ENCODE measurements around the gene HMX1.

Gene HMX1

DNA sequence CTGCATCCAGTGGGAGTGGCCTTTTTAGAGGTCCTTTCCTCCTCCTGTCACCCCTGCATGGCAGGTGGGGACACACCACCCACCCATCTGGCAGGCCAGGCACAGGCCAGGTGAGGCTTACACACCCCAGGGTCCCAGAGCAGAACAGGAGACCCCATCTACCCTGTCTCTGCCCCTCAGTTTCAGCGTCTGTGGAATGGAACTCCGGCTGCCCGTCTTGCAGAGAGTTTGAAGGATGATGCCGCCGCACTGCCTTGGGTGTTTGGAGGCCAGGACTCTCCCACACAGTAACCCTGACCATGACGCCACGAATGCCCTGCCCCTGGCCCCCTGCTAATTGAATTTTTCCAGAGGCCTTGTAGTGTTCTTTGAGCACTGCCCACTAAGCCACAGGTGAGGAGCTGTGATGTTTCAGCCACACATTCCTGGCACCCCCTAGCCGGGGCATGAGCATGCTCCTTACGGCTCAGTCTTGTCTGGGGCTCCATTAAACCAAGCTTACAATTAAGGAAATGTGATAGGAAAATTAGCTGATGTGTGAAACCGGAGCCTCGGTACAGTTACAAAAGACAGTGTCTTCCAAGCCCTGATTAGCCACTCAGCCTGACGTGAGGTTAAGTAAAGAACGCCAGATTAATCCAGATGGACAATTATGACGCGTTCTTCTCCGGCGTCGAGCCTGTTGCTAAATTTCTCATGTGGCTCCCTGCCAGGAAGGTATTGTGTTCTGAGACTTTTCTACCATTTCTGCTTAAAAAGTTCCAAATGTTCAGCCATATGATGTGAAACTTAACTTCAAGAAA, 39.3 kb downstream of the HMX1 start:
- TF ChIP-seq, protein P1, sequence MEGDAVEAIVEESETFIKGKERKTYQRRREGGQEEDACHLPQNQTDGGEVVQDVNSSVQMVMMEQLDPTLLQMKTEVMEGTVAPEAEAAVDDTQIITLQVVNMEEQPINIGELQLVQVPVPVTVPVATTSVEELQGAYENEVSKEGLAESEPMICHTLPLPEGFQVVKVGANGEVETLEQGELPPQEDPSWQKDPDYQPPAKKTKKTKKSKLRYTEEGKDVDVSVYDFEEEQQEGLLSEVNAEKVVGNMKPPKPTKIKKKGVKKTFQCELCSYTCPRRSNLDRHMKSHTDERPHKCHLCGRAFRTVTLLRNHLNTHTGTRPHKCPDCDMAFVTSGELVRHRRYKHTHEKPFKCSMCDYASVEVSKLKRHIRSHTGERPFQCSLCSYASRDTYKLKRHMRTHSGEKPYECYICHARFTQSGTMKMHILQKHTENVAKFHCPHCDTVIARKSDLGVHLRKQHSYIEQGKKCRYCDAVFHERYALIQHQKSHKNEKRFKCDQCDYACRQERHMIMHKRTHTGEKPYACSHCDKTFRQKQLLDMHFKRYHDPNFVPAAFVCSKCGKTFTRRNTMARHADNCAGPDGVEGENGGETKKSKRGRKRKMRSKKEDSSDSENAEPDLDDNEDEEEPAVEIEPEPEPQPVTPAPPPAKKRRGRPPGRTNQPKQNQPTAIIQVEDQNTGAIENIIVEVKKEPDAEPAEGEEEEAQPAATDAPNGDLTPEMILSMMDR (IDR thresholded peaks at IDR 0.05; ENCODE audit: control extremely low read depth, extremely low read depth, low read depth, missing control alignments), result no peak
- ChIA-PET POLR2A (no interaction called here), CTCF (interaction anchor here (1.5 kb wide), 1 partner anchor 12 kb away, joined by 3 read pairs; no protein-coding TSS in a partner anchor)
- DNase-seq (ENCODE audit: extremely low spot score), result no peak

DNA sequence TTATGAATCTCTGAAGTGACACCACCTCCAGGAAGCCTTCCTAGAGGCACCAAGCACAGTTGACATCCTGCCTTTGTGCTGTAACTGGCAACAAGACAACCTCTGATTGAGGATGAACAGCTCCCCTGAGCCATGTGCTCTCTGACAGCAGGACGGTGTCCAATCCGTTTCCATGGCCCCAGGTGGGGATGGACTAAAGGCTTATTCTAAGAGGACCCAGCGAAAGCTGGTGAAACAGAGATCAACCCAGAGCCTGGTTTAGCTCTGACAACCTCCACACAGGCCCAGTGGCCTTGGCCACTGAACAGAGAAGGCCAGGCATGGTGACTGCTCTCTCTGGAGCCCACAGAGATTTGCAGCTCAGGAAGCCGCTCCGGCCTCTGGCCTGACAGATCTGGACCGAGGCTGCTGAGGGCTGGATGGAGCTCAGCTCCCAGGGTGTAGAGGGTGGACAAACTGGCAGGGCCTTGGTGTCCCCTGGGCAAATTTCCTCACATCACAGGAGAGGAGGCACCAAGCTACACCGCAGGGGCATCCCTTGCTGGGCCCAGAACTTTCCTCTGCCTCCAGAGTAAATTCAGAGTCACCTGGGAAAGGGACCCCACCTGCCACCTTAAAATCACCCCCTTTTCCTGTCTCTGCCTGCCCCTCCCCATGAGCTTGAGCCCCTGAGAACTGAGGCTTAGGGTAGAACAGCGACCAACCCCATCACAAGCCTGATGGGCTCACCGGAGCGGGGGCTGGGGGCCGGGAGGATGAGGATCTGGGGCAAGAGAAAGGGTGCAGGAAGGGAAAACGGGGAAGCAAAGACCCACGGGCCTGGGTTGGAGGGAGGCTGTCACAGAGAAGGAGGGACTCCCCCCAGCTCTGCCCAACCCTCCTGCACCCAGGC, 40.2 kb downstream of the HMX1 start:
- TF ChIP-seq, protein P1 (IDR thresholded peaks at IDR 0.05; ENCODE audit: control extremely low read depth, extremely low read depth, low read depth, missing control alignments), result no peak
- CTCF ChIA-PET, result interaction anchor here (1.5 kb wide), 1 partner anchor 13 kb away, joined by 3 read pairs; no protein-coding TSS in a partner anchor
- POLR2A ChIA-PET, result no interaction called here
- DNase-seq (ENCODE audit: extremely low spot score), result no peak

DNA sequence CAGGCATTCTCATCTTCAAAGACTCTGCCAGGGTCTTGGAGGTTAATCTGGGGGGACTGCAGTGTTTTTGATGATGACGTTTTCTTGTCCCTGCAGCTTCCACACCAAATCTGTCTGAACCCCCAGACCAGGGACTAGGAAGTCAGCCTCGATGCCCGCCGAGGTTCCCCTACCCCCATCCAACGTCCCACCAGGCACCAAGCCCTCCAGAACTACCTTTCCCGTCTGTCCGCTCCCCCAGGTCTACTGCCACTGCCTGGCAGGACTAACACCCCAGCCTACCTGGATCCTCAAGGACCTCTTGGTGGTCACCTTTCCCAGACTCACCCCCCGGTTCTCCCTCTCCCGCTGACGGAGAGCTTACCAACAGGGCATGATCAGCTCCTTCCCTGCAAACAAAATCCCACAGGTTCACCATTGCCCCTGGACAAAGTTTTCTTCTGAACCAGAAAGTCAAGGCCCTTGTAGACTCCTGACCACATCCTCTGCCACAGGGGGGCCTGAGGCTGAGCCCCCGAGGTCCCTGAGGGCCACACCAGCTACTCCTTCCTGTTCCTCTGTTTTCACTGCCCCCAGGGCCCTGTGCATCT, 40.9 kb downstream of the HMX1 start:
- POLR2A ChIA-PET, result no interaction called here
- CTCF ChIA-PET, result no interaction called here
- no peak for DNase-seq (ENCODE audit: extremely low spot score)

DNA sequence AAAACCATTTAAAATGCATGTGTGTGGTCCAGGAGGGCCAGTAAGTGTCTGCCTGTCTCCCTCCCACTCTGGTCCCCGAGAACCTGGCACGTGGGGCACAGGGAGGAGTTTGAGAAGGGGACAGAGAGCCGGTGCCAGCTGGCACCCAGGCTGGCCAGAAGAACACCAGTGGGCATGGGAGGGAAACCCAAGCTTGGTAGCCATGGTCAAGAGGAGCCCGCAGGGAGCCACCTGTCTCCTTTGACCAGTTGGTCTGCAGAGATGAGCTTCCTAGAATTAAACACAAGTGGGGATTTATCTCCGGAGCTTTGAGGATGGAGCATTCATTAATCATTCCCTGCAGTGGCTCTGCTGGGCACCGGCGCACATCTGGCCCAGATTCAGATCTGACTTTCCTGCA, 41.6 kb downstream of the HMX1 start:
- POLR2A ChIA-PET, result no interaction called here
- CTCF ChIA-PET, result no interaction called here
- TF ChIP-seq, protein P1 (IDR thresholded peaks at IDR 0.05; ENCODE audit: control extremely low read depth, extremely low read depth, low read depth, missing control alignments), result no peak
- no peak for DNase-seq (ENCODE audit: extremely low spot score)

More for the DNA sequence above, 40.9 kb downstream of the HMX1 start:
- TF ChIP-seq, protein P1 (IDR thresholded peaks at IDR 0.05; ENCODE audit: control extremely low read depth, extremely low read depth, low read depth, missing control alignments), result no peak

DNA sequence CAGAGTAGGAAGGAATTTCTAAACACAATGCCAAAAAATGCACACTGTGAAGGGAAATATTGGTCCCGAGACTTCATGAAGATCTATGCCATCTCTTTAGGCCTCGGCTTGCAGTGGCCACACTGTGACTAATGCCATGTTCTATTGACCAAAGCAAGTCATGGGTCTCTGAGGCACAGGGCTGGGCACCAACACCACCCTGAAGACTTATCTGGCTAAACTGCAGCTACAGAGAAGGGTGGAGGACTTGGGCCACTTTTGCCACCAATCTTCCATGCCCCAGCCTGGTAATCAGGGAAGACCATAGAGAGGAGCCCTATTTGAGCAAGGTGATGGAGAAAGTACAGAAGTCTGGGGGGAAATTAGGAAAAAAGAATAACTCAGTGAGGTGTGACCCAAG, 42.1 kb downstream of the HMX1 start:
- DNase-seq (ENCODE audit: extremely low spot score), result no peak
- TF ChIP-seq, protein P1 (IDR thresholded peaks at IDR 0.05; ENCODE audit: control extremely low read depth, extremely low read depth, low read depth, missing control alignments), result no peak
- CTCF ChIA-PET, result no interaction called here
- POLR2A ChIA-PET, result no interaction called here

DNA sequence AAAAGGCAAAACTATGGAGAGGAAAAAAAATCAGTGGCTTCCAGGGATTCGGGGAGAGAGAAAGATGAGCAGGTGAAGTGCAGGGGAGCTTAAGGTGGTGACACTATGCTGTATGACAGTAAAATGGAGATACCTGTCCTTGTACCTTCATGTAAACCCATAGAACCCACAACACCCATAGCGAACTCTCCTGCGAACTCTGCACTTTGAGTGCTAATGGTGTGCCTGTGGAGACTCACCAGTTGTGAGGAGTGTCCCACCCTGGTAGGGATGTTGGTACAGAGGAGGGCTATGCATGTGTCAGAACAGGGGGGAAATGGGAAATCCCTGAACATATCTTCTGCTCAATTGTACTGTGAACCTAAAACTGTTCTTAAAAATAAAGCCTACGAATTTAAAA, 42.8 kb downstream of the HMX1 start:
- ChIA-PET CTCF (no interaction called here), POLR2A (no interaction called here)
- no peak for DNase-seq (ENCODE audit: extremely low spot score)
- TF ChIP-seq, protein P1 (IDR thresholded peaks at IDR 0.05; ENCODE audit: control extremely low read depth, extremely low read depth, low read depth, missing control alignments), result no peak
